HEK293 (cell line): Measurements from ENCODE around the gene NEGR1.

Experiments used
- CTCF ChIA-PET: fragments of 350-600 bp; formaldehyde crosslinking; extraction: SDS; loops from one replicate; lab custom pipeline; 2021; ENCODE audit warnings: antibody characterized with exemption; lab: Yijun Ruan, JAX
- POLR2A ChIA-PET: fragments of 300-600 bp; formaldehyde crosslinking; extraction: SDS; loops from one replicate; lab custom pipeline; 2020; ENCODE audit warnings: antibody characterized with exemption, inconsistent platforms; lab: Yijun Ruan, JAX
- H3K27ac ChIP-seq: fragments of 200-500 bp; sonication (Bioruptor generic); 2 replicates; pipeline ENCODE4 v1.5.1; 2014; ENCODE audit warnings: low read depth, low read length, control low read depth, inconsistent platforms; ENCODE audit errors: extremely low read depth
- H3K36me3 ChIP-seq, 2 experiments: fragments of 200-500 bp in 1 of 2; sonication (Bioruptor generic) in 1 of 2; 1 replicate in 1 of 2; 2 replicates in 1 of 2; pipeline ENCODE4 v1.5.1; 2014 to 2017; ENCODE audit warnings: inconsistent platforms in 2 of 2, low read length in 2 of 2; ENCODE audit not compliant: control insufficient read depth in 2 of 2, insufficient read depth in 1 of 2
- H3K4me1 ChIP-seq: fragments of 200-500 bp; sonication (Bioruptor generic); 2 replicates; pipeline ENCODE4 v1.5.1; 2014; ENCODE audit warnings: mild to moderate bottlenecking, low read length, inconsistent platforms; ENCODE audit not compliant: control insufficient read depth, insufficient read depth
- H3K4me3 ChIP-seq: 2 replicates; pipeline ENCODE4 v1.5.1; 2011; ENCODE audit warnings: low read depth, mild to moderate bottlenecking, control low read depth, low read length, moderate library complexity
- H3K9me3 ChIP-seq: fragments of 200-500 bp; sonication (Bioruptor generic); 2 replicates; pipeline ENCODE4 v1.5.1; 2014; ENCODE audit warnings: low read depth, low read length, inconsistent platforms; ENCODE audit not compliant: control insufficient read depth, insufficient read depth
- GLI4 ChIP-seq: fragments of 450-650 bp; formaldehyde crosslinking; IDR thresholded peaks from 2 replicates; pipeline ENCODE4 v1.5.1; 2016; ENCODE audit warnings: missing biosample characterization, missing genetic modification characterization
- KLF1 ChIP-seq: fragments of 450-650 bp; formaldehyde crosslinking; IDR thresholded peaks from 2 replicates; pipeline ENCODE4 v1.5.1; 2016; ENCODE audit warnings: missing biosample characterization, missing genetic modification characterization
- OSR2 ChIP-seq: fragments of 450-650 bp; formaldehyde crosslinking; IDR thresholded peaks from 2 replicates; pipeline ENCODE4 v1.5.1; 2016; ENCODE audit warnings: missing biosample characterization, missing genetic modification characterization
- ZBTB20 ChIP-seq: fragments of 450-650 bp; formaldehyde crosslinking; IDR thresholded peaks from 2 replicates; pipeline ENCODE4 v1.5.1; 2016; ENCODE audit warnings: missing biosample characterization, missing genetic modification characterization
- ZBTB21 ChIP-seq: fragments of 450-650 bp; formaldehyde crosslinking; IDR thresholded peaks from 2 replicates; pipeline ENCODE4 v1.5.1; 2017; ENCODE audit warnings: missing biosample characterization, missing genetic modification characterization
- ZFHX2 ChIP-seq: fragments of 450-650 bp; formaldehyde crosslinking; conservative IDR thresholded peaks from 2 replicates; pipeline ENCODE4 v1.5.1; 2016; ENCODE audit warnings: missing biosample characterization, missing genetic modification characterization
- ZNF221 ChIP-seq: fragments of 450-650 bp; formaldehyde crosslinking; IDR thresholded peaks from 2 replicates; pipeline ENCODE4 v1.5.1; 2017; ENCODE audit warnings: missing biosample characterization, missing genetic modification characterization, borderline replicate concordance
- ZNF239 ChIP-seq: fragments of 450-650 bp; formaldehyde crosslinking; IDR thresholded peaks from 2 replicates; pipeline ENCODE4 v1.5.1; 2016; ENCODE audit warnings: missing biosample characterization, missing genetic modification characterization
- ZNF302 ChIP-seq: fragments of 450-650 bp; formaldehyde crosslinking; IDR thresholded peaks from 2 replicates; pipeline ENCODE4 v1.5.1; 2016; ENCODE audit warnings: missing biosample characterization, missing genetic modification characterization, low read depth
- ZNF354C ChIP-seq: fragments of 450-650 bp; formaldehyde crosslinking; IDR thresholded peaks from 2 replicates; pipeline ENCODE4 v1.5.1; 2016; ENCODE audit warnings: missing biosample characterization, missing genetic modification characterization, low read depth, borderline replicate concordance
- ZNF510 ChIP-seq: fragments of 450-650 bp; formaldehyde crosslinking; IDR thresholded peaks from 2 replicates; pipeline ENCODE4 v1.5.1; 2018; ENCODE audit warnings: mild to moderate bottlenecking, missing genetic modification characterization, missing biosample characterization; ENCODE audit not compliant: insufficient replicate concordance
- ZNF610 ChIP-seq: fragments of 450-650 bp; formaldehyde crosslinking; IDR thresholded peaks from 2 replicates; pipeline ENCODE4 v1.5.1; 2016; ENCODE audit warnings: missing biosample characterization, missing genetic modification characterization, borderline replicate concordance
- ZNF704 ChIP-seq: fragments of 450-650 bp; formaldehyde crosslinking; IDR thresholded peaks from 2 replicates; pipeline ENCODE4 v1.5.1; 2016; ENCODE audit warnings: missing biosample characterization, missing genetic modification characterization
- ZXDB ChIP-seq: fragments of 450-650 bp; formaldehyde crosslinking; IDR thresholded peaks from 2 replicates; pipeline ENCODE4 v1.5.1; 2016; ENCODE audit warnings: missing biosample characterization, missing genetic modification characterization
- TF ChIP-seq, protein P1 (sequence below): fragments of 450-650 bp; formaldehyde crosslinking; IDR thresholded peaks from 2 replicates; pipeline ENCODE4 v1.5.1; 2017; ENCODE audit warnings: missing biosample characterization, missing genetic modification characterization
- TF ChIP-seq, protein P2 (sequence below): fragments of 450-650 bp; formaldehyde crosslinking; IDR thresholded peaks from 2 replicates; pipeline ENCODE4 v1.5.1; 2016; ENCODE audit warnings: missing biosample characterization, missing genetic modification characterization, borderline replicate concordance

The NEGR1 gene

GRCh38 chr1:71400050-71400449, 882.3 kb downstream of the NEGR1 start:
- H3K9me3 ChIP-seq, result no peaks in the 10 kb centered on the region
- no peak overlapping the region for H3K27ac ChIP-seq

DNA sequence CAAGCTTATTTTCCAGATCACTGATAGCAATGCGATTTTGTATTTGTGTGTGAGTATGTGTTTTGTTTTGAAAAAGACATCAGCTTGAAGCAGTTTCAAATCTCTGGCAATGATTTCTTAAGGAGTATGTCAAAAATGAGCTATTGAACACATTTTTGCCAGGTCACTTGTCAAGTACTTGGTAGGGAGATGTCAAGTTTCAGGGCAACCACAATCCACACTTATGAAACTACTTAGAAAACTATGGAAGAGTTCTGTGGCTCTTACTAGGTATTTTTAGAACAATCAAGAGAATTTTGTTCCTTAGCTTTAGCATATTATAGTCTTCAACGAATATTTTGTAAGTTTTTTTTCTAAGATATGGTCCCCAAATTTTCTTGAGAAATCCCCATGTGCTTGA, 882.7 kb downstream of the NEGR1 start:
- H3K27ac ChIP-seq, result no peak overlapping the region
- H3K9me3 ChIP-seq, result no peaks in the 10 kb centered on the region
- H3K4me1 ChIP-seq, result no peaks in the 10 kb centered on the region
- TF ChIP-seq ZNF354C (tag by site-specific recombination) (no peak), ZNF704 (tag by site-specific recombination) (no peak), ZBTB20 (no peak), ZXDB (no peak), OSR2 (no peak)
- TF ChIP-seq, protein P1, sequence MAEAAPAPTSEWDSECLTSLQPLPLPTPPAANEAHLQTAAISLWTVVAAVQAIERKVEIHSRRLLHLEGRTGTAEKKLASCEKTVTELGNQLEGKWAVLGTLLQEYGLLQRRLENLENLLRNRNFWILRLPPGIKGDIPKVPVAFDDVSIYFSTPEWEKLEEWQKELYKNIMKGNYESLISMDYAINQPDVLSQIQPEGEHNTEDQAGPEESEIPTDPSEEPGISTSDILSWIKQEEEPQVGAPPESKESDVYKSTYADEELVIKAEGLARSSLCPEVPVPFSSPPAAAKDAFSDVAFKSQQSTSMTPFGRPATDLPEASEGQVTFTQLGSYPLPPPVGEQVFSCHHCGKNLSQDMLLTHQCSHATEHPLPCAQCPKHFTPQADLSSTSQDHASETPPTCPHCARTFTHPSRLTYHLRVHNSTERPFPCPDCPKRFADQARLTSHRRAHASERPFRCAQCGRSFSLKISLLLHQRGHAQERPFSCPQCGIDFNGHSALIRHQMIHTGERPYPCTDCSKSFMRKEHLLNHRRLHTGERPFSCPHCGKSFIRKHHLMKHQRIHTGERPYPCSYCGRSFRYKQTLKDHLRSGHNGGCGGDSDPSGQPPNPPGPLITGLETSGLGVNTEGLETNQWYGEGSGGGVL (tag by site-specific recombination), result no peak
- CTCF ChIA-PET, result interaction anchor here (0.7 kb wide), 1 partner anchor 10 kb away, joined by 4 read pairs; no protein-coding TSS in a partner anchor
- no peaks in the 10 kb centered on the region for H3K36me3 ChIP-seq
- POLR2A ChIA-PET, result no interaction called here
- H3K4me3 ChIP-seq, result no peak overlapping the region

More at GRCh38 chr1:71400050-71400449, 882.3 kb downstream of the NEGR1 start:
- H3K4me3 ChIP-seq, result no peak overlapping the region
- no peaks in the 10 kb centered on the region for H3K4me1 ChIP-seq
- ChIA-PET POLR2A (no interaction called here), CTCF (interaction anchor here (0.7 kb wide), 1 partner anchor 10 kb away, joined by 4 read pairs; no protein-coding TSS in a partner anchor)
- no peak for TF ChIP-seq ZNF610 (tag by site-specific recombination)
- no peaks in the 10 kb centered on the region for H3K36me3 ChIP-seq

- ChIA-PET CTCF (interaction anchor here (0.7 kb wide), 1 partner anchor 837 kb away, joined by 3 read pairs; no protein-coding TSS in a partner anchor), POLR2A (no interaction called here)
- Histone ChIP-seq H3K4me3 (no peak overlapping the region), H3K9me3 (no peaks in the 10 kb centered on the region), H3K27ac (no peak overlapping the region), H3K4me1 (no peaks in the 10 kb centered on the region), H3K36me3 (no peaks in the 10 kb centered on the region)
- TF ChIP-seq ZNF510 (tag by site-specific recombination) (no peak), ZNF221 (tag by site-specific recombination) (no peak), ZBTB21 (tag by site-specific recombination) (no peak), GLI4 (tag by site-specific recombination) (no peak), ZNF302 (no peak), KLF1 (tag by site-specific recombination) (no peak), ZFHX2 (no peak), ZNF239 (no peak)
- TF ChIP-seq, protein P2, sequence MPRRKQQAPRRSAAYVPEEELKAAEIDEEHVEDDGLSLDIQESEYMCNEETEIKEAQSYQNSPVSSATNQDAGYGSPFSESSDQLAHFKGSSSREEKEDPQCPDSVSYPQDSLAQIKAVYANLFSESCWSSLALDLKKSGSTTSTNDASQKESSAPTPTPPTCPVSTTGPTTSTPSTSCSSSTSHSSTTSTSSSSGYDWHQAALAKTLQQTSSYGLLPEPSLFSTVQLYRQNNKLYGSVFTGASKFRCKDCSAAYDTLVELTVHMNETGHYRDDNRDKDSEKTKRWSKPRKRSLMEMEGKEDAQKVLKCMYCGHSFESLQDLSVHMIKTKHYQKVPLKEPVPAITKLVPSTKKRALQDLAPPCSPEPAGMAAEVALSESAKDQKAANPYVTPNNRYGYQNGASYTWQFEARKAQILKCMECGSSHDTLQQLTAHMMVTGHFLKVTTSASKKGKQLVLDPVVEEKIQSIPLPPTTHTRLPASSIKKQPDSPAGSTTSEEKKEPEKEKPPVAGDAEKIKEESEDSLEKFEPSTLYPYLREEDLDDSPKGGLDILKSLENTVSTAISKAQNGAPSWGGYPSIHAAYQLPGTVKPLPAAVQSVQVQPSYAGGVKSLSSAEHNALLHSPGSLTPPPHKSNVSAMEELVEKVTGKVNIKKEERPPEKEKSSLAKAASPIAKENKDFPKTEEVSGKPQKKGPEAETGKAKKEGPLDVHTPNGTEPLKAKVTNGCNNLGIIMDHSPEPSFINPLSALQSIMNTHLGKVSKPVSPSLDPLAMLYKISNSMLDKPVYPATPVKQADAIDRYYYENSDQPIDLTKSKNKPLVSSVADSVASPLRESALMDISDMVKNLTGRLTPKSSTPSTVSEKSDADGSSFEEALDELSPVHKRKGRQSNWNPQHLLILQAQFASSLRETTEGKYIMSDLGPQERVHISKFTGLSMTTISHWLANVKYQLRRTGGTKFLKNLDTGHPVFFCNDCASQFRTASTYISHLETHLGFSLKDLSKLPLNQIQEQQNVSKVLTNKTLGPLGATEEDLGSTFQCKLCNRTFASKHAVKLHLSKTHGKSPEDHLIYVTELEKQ (tag by site-specific recombination), result no peak
These were observed 889.0 kb downstream of the NEGR1 start for GRCh38 chr1:71393301-71393700.
